K562 (cell line): ENCODE data around the gene COL13A1. TPM values are rescaled to one million over a fixed set of nuclear protein-coding genes. Genes with fewer than 3 reads are reported as not detected.
A peak's percentile ranks its signal among the peaks of the same experiment; 100 is the strongest.

ENCODE experiments used
- ATAC-seq: fragments of 200-7000 bp; cut with Tn5 transposase; 3 replicates; pipeline ENCODE4 v1.9.1; 2020; ENCODE audit warnings: moderate library complexity
- BruUV-seq: library from RNA; stranded (reverse); fragments of 400-500 nt; replicated peaks from 2 replicates; lab custom pipeline; 2021; lab: Mats Ljungman, UMichigan
- CTCF ChIA-PET: fragments of 300-600 bp; formaldehyde crosslinking; extraction: SDS; loops from one replicate; lab custom pipeline; 2021; ENCODE audit warnings: low intra/inter-chr PET ratio; lab: Yijun Ruan, JAX
- POLR2A ChIA-PET: fragments of 300-600, 350-650 bp; sonication (Branson Sonifier 250); formaldehyde crosslinking; extraction: SDS; loops from one replicate; lab custom pipeline; 2021; ENCODE audit warnings: antibody characterized with exemption, inconsistent platforms; lab: Yijun Ruan, JAX
- DNase-seq, 4 experiments: peaks; one replicate each; pipeline versions ENCODE4 v3.0.0 to v3.0.0-alpha.2; 2011 to 2018; ENCODE audit warnings: low spot score in 3 of 4, mixed read lengths in 3 of 4; ENCODE audit errors: extremely low read depth in 1 of 4
- FAIRE-seq: peaks from 2 replicates; lab custom pipeline; 2011; peaks lifted over from hg19 to GRCh38; lab: Jason Lieb, UNC
- H2AFZ ChIP-seq: 2 replicates; pipeline ENCODE4 v1.6.0; 2011; ENCODE audit warnings: low read depth, low read length, control low read depth, inconsistent platforms
- H3K27ac ChIP-seq: fragments of 200-600 bp; 3 replicates; pipeline ENCODE4 v1.8.0; 2011; ENCODE audit warnings: low read depth, mild to moderate bottlenecking, control low read depth, inconsistent platforms, low read length, moderate library complexity, mixed read lengths; ENCODE audit errors: extremely low read depth
- H3K27me3 ChIP-seq, 2 experiments: fragments of 300-600 bp in 1 of 2; 2 replicates in 1 of 2; 3 replicates in 1 of 2; pipeline versions ENCODE4 v1.6.0 to v1.8.0; 2011; ENCODE audit warnings: inconsistent platforms in 2 of 2, low read length in 2 of 2, mild to moderate bottlenecking in 1 of 2, mixed read lengths in 1 of 2, moderate library complexity in 1 of 2; ENCODE audit not compliant: control insufficient read depth in 2 of 2, insufficient read depth in 2 of 2
- H3K36me3 ChIP-seq: fragments of 300-600 bp; 3 replicates; pipeline ENCODE4 v1.8.0; 2011; ENCODE audit warnings: mild to moderate bottlenecking, low read length, inconsistent platforms; ENCODE audit not compliant: control insufficient read depth, insufficient read depth
- H3K4me1 ChIP-seq, 2 experiments: fragments of 200-600 bp in 1 of 2; replicated peaks in 1 of 2; 2 replicates in 1 of 2; 3 replicates in 1 of 2; pipeline versions ENCODE4 v1.5.1 to v1.8.0; 2011; ENCODE audit warnings: inconsistent platforms in 2 of 2, low read length in 2 of 2, mild to moderate bottlenecking in 1 of 2, mixed read lengths in 1 of 2, moderate library complexity in 1 of 2; ENCODE audit not compliant: control insufficient read depth in 2 of 2, insufficient read depth in 2 of 2
- H3K4me2 ChIP-seq: 2 replicates; pipeline ENCODE4 v1.6.1; 2011; ENCODE audit warnings: low read length, control low read depth, inconsistent platforms, mixed read lengths; ENCODE audit not compliant: insufficient read depth
- H3K4me3 ChIP-seq: fragments of 200-600 bp; sonication (generic), shearing (Covaris generic); 2 replicates; pipeline ENCODE4 v1.5.1; 2016; ENCODE audit warnings: control low read depth, inconsistent platforms
- H3K79me2 ChIP-seq: fragments of 200-600 bp; 3 replicates; pipeline ENCODE4 v1.8.0; 2011; ENCODE audit warnings: low read length, inconsistent platforms; ENCODE audit not compliant: control insufficient read depth, insufficient read depth
- H3K9ac ChIP-seq, 2 experiments: 2 replicates each; pipeline versions ENCODE4 v1.6.0 to v1.6.1; 2011; ENCODE audit warnings: low read depth in 2 of 2, low read length in 2 of 2, control low read depth in 1 of 2, inconsistent platforms in 1 of 2, mild to moderate bottlenecking in 1 of 2, mixed read lengths in 1 of 2; ENCODE audit not compliant: insufficient read depth in 1 of 2
- H3K9me1 ChIP-seq: one replicate; pipeline ENCODE4 v1.6.0; 2011; ENCODE audit warnings: inconsistent platforms, mild to moderate bottlenecking, low read length, moderate library complexity; ENCODE audit not compliant: control insufficient read depth, insufficient read depth
- H3K9me3 ChIP-seq: replicated peaks from 2 replicates; pipeline ENCODE4 v1.5.1; 2011; ENCODE audit warnings: low read depth, low read length, inconsistent platforms; ENCODE audit not compliant: control insufficient read depth, insufficient read depth
- H4K20me1 ChIP-seq: replicated peaks from 2 replicates; pipeline ENCODE4 v1.6.1; 2011; ENCODE audit warnings: low read length, inconsistent platforms, mixed read lengths; ENCODE audit not compliant: control insufficient read depth, insufficient read depth
- ETV5 ChIP-seq: sonication (generic); formaldehyde crosslinking; IDR thresholded peaks from 2 replicates; pipeline ENCODE4 v1.4.0; 2020; ENCODE audit warnings: low read depth, mild to moderate bottlenecking, missing genetic modification reagents
- NRF1 ChIP-seq, 2 experiments: fragments of 450-650 bp; IDR thresholded peaks in 1 of 2; conservative IDR thresholded peaks in 1 of 2; 2 replicates each; pipeline ENCODE4 v1.6.1; 2014; ENCODE audit warnings: mild to moderate bottlenecking in 2 of 2
- SMARCA5 ChIP-seq: fragments of 450-650 bp; IDR thresholded peaks from 2 replicates; pipeline ENCODE4 v1.6.1; 2016
- ZBTB17 ChIP-seq: fragments of 450-650 bp; formaldehyde crosslinking; IDR thresholded peaks from 2 replicates; pipeline ENCODE4 v1.4.0; 2020; ENCODE audit warnings: mild to moderate bottlenecking
- ZNF384 ChIP-seq: IDR thresholded peaks from 2 replicates; pipeline ENCODE4 v1.6.1; 2012; ENCODE audit warnings: low read depth, low read length, improper control_type of control experiment
- WGBS: fragments of 100-300 bp; shearing (Covaris generic); methylation state at CpG from one replicate; pipeline ENCODE4 v1.1.6; 2016; ENCODE audit warnings: low coverage, mixed read lengths; ENCODE audit not compliant: insufficient coverage; ENCODE audit errors: missing lambda C conversion rate; 5-methylcytosine and 5-hydroxymethylcytosine counted together
- in situ Hi-C: fragments of 300-500 bp; cut with MboI; formaldehyde crosslinking; loops from 4 replicates; pipeline ENCODE4 v1.15.0; 2018; ENCODE audit warnings: inconsistent platforms, mixed read lengths
- intact Hi-C: fragments of 100-400 bp; cut with micrococcal nuclease; formaldehyde crosslinking; loops from 2 replicates; pipeline ENCODE4 v1.14.2; 2022
- polyA plus RNA-seq, 8 experiments: library from polyadenylated mRNA; depleted of rRNA in 4 of 8; stranded (reverse) in 5 of 8; unstranded in 3 of 8; fragments of >200 nt; fragmentation: Nextera tagmentation in 2 of 8; fragmentation: Illumina TruSeq in 1 of 8; extraction: Ambion mirVana in 2 of 8; extraction: Trizol in 1 of 8; gene quantifications; 2 replicates each; pipeline versions ENCODE4 v1.2.1 to v1.2.3, GENCODE V29; 2011 to 2014; ENCODE audit warnings: inconsistent platforms in 1 of 8, missing spikeins in 1 of 8
- total RNA-seq, 7 experiments: library from RNA; depleted of rRNA in 6 of 7; stranded (reverse); fragments of >200 nt in 6 of 7; fragmentation: Illumina TruSeq in 2 of 7; extraction: Trizol in 2 of 7; gene quantifications; 2 replicates each; pipeline versions ENCODE4 v1.2.1 to v1.2.3, GENCODE V29; 2011 to 2021; ENCODE audit warnings: low replicate concordance in 1 of 7
- TF ChIP-seq, protein P1 (sequence below), 3 experiments: fragments of 200-800 bp in 1 of 3; sonication (Bioruptor generic) in 1 of 3; sonication (generic) in 1 of 3; formaldehyde crosslinking in 1 of 3; IDR thresholded peaks; 2 replicates each; pipeline versions ENCODE4 v1.6.1 to v1.8.0; 2016 to 2022; ENCODE audit warnings: mild to moderate bottlenecking in 2 of 3, missing compliant biosample characterization in 2 of 3, missing genetic modification characterization in 2 of 3, missing genetic modification reagents in 1 of 3
- TF ChIP-seq, protein P2 (sequence below), 2 experiments: fragments of 450-650 bp; IDR thresholded peaks; 2 replicates each; pipeline ENCODE4 v1.6.1; 2016

The COL13A1 gene
- total and polyA plus RNA-seq, 9 of the 15 experiments (the other 6 are each of a cell fraction or from before 2014, with no cell fraction given) = not detected

DNA sequence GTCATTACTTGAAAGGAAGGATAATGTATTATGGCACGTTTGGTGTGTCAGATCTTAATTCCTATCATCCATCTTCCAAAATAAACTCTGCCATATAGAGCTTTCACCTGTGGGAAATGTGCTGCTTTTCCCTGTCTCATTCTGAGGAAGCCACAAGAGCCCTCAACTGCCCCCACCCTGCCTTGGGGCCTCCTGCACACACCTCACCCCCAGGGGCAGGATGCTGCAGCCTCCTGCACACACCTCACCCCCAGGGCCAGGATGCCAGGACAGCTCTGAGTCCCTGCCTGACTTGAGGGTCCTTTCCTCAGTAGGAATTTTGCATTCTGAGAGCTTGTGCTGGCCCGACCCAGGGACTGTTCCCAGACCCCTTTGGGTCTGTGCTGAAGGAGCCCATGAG lies 67.1 kb downstream of the COL13A1 start:
- CTCF ChIA-PET = no interaction called here
- H3K4me1 ChIP-seq = peaks cover 0 to 3% of the 10 kb centered on the region in 2 experiments; a peak in 1 of 5 replicates
- POLR2A ChIA-PET = interaction anchor here (0.6 to 1.5 kb wide), 2 partner anchors 9 to 82 kb away, joined by 4 to 7 read pairs; no protein-coding TSS in a partner anchor
- in situ Hi-C loops = no loop called here
- no peak for FAIRE-seq
- H3K27me3 ChIP-seq = peaks cover 25 to 78% of the 10 kb centered on the region in 2 experiments
- BruUV-seq = no TSS peak
- DNase-seq = no peak
- intact Hi-C loops = no loop called here
- no peak overlapping the region for H2AFZ ChIP-seq
- no peak overlapping the region for H3K27ac ChIP-seq
- no peak overlapping the region for H3K4me2 ChIP-seq
- no peaks in the 10 kb centered on the region for H3K9me3 ChIP-seq
- H3K36me3 ChIP-seq = no peaks in the 10 kb centered on the region
- no peaks in the 10 kb centered on the region for H3K79me2 ChIP-seq
- peaks cover 3% of the 10 kb centered on the region for H3K9me1 ChIP-seq
- TF ChIP-seq ZNF384 (no peak), SMARCA5 (no peak)
- WGBS = 0% methylated on average over 2 of the region's 2 CpGs
- peaks cover 15% of the 10 kb centered on the region for H4K20me1 ChIP-seq
- no peak overlapping the region for H3K4me3 ChIP-seq
- no peak for ATAC-seq
- H3K9ac ChIP-seq = no peak overlapping the region

DNA sequence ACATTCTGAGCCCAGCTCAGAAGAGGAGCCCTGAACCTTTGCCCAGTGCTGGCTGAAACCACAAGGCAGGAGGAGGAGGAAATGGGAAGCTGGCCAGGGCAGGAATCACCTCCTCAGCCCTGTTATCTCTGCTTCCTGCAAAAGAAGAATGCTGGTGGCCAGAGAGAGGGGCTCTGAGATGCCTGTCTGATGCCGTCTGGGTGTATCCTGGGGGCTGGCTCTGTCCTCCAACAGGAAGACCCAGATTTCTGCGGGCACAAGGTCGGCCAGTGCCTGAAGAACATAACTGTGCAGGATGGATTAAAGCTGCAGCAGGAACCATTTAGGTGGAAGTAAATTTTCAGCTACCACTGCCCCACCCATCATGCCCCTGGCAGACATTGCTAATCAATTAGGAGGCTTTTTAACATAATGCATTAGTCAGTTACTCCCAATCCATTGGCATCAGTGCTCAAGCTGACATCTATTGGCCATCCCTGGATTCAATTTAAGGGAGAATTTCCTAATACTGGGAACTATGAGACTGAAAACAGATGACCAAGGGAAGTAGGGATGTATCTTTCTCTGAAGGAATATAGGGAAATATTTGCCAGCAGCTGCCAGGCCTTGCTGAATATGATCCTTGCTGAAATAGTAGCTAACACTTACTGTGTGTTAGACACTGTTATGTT lies 67.7 kb downstream of the COL13A1 start:
- Histone ChIP-seq H3K27ac (no peak overlapping the region), H3K27me3 (peaks cover 25 to 81% of the 10 kb centered on the region in 2 experiments), H4K20me1 (peaks cover 15% of the 10 kb centered on the region), H3K4me1 (peaks cover 0 to 3% of the 10 kb centered on the region in 2 experiments; a peak in 1 of 5 replicates), H3K4me3 (no peak overlapping the region), H2AFZ (no peak overlapping the region), H3K4me2 (no peak overlapping the region), H3K9ac (no peak overlapping the region), H3K9me3 (no peaks in the 10 kb centered on the region), H3K9me1 (peaks cover 3% of the 10 kb centered on the region), H3K79me2 (no peaks in the 10 kb centered on the region), H3K36me3 (no peaks in the 10 kb centered on the region)
- POLR2A ChIA-PET = interaction anchor here (1.5 kb wide), 1 partner anchor 10 kb away, joined by 7 read pairs; no protein-coding TSS in a partner anchor
- 0% methylated on average over 3 of the region's 3 CpGs for WGBS
- FAIRE-seq = no peak
- intact Hi-C loops (no loop called here), in situ Hi-C loops (no loop called here)
- no peak for DNase-seq
- no TSS peak for BruUV-seq
- CTCF ChIA-PET = no interaction called here
- no peak for ATAC-seq
- TF ChIP-seq ZBTB17 (CRISPR knock-in tag) (peak; percentile 86), ETV5 (CRISPR knock-in tag) (no peak), NRF1 (conservative IDR thresholded peaks at IDR 0.05 in 1 of 2, IDR thresholded peaks at IDR 0.05 in 1 of 2) (no peak)
- TF ChIP-seq, protein P1, sequence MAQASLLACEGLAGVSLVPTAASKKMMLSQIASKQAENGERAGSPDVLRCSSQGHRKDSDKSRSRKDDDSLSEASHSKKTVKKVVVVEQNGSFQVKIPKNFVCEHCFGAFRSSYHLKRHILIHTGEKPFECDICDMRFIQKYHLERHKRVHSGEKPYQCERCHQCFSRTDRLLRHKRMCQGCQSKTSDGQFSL (CRISPR knock-in tag; IDR thresholded peaks at IDR 0.05) = no peak
- TF ChIP-seq, protein P1 (tag; IDR thresholded peaks at IDR 0.05) = no peak
- TF ChIP-seq, protein P2, sequence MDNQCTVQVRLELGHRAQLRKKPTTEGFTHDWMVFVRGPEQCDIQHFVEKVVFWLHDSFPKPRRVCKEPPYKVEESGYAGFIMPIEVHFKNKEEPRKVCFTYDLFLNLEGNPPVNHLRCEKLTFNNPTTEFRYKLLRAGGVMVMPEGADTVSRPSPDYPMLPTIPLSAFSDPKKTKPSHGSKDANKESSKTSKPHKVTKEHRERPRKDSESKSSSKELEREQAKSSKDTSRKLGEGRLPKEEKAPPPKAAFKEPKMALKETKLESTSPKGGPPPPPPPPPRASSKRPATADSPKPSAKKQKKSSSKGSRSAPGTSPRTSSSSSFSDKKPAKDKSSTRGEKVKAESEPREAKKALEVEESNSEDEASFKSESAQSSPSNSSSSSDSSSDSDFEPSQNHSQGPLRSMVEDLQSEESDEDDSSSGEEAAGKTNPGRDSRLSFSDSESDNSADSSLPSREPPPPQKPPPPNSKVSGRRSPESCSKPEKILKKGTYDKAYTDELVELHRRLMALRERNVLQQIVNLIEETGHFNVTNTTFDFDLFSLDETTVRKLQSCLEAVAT (IDR thresholded peaks at IDR 0.05) = 0 out of 4 replicates have a peak, but pooled peaks of 1 of the 2 experiments have one; percentile 56
